Measurements from ENCODE around the gene ATP8A1. TPM values are rescaled to one million over a fixed set of nuclear protein-coding genes. Genes with fewer than 3 reads are reported as not detected.

ATP8A1 gene
- total RNA-seq, 1 donor from 2014 or later, result 13.7 TPM

DNA sequence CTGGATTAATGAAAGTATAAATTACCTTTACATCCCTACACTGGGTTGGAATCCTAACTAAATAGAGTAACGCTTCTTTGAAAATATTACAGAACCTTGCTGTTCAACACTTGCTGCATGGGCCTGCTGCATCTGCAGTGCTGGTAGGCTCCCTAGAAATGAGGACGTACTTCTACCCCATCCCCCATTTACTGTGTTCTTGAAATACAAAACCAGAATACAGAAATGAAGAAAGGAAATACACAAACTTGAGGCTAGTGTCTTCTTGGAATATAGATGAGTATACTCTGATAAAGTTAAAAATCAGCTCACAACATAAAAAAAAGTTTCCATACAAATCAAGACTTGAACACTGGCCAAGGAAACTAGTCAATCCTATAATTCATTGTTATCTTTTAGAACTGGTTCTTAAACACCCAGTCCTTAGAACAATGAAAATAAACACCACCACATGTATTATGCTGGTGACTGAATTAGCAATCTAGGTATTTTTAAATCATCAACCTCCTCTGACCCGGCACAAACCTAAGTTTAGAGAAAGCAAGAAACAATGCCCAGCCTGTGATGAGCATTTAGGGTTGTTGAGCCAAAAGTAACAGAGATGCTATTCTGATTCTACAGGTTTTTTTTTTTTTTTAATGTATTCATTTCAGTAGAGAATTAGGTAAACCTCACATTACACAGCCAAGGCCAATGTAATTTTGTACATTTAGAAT, 49.7 kb downstream of the ATP8A1 start:
- TF ChIP-seq CTCF (IDR thresholded peaks at IDR 0.05; ENCODE audit: unreplicated experiment), result no peak
- no peaks in the 10 kb centered on the region for H3K9me3 Mint-ChIP-seq (ENCODE audit: low read depth)
- no peak overlapping the region for H3K4me3 Mint-ChIP-seq (ENCODE audit: low read depth)
- H3K4me1 Mint-ChIP-seq (ENCODE audit: low read depth), result peaks cover 5% of the 10 kb centered on the region
- H3K36me3 Mint-ChIP-seq (ENCODE audit: insufficient read depth), result no peaks in the 10 kb centered on the region
- peaks cover 6% of the 10 kb centered on the region for H3K27me3 Mint-ChIP-seq
- DNase-seq (ENCODE audit: low spot score, unreplicated experiment), result no peak
- no peak overlapping the region for H3K27ac Mint-ChIP-seq

GRCh38 chr4:42605264-42605663, 51.6 kb downstream of the ATP8A1 start:
- TF ChIP-seq CTCF (IDR thresholded peaks at IDR 0.05; ENCODE audit: unreplicated experiment), result no peak
- no peak for DNase-seq (ENCODE audit: low spot score, unreplicated experiment)
- Mint-ChIP-seq H3K9me3 (ENCODE audit: low read depth) (no peaks in the 10 kb centered on the region), H3K4me3 (ENCODE audit: low read depth) (no peak overlapping the region), H3K27me3 (peaks cover 6% of the 10 kb centered on the region), H3K36me3 (ENCODE audit: insufficient read depth) (no peaks in the 10 kb centered on the region), H3K27ac (no peak overlapping the region), H3K4me1 (ENCODE audit: low read depth) (peaks cover 3% of the 10 kb centered on the region)

DNA sequence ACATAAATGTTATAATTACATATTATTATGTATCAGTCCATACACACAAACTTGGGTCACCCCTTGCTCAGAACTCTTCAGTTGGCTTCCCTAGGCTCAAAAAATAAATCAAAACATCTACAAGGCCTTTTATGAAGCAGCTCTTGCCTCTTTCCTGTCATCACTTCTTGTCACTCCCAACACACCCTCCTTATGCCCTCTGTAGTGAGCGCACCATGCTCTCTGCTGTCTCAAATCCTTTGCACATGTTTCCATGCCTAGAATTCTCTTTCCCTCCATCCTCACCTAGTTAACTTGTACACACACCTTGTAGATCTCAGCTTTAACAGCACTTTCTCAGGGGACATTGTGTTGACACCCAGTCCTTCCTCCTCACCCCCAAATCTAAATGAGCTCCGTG, 53.0 kb downstream of the ATP8A1 start:
- no peak overlapping the region for H3K27ac Mint-ChIP-seq
- DNase-seq (ENCODE audit: low spot score, unreplicated experiment), result no peak
- no peaks in the 10 kb centered on the region for H3K9me3 Mint-ChIP-seq (ENCODE audit: low read depth)

GRCh38 chr4:42600578-42600977, 56.3 kb downstream of the ATP8A1 start:
- H3K36me3 Mint-ChIP-seq (ENCODE audit: insufficient read depth), result no peaks in the 10 kb centered on the region
- H3K9me3 Mint-ChIP-seq (ENCODE audit: low read depth), result no peaks in the 10 kb centered on the region
- peaks cover 7% of the 10 kb centered on the region for H3K4me1 Mint-ChIP-seq (ENCODE audit: low read depth)
- no peak overlapping the region for H3K27ac Mint-ChIP-seq
- H3K4me3 Mint-ChIP-seq (ENCODE audit: low read depth), result no peak overlapping the region
- no peak for DNase-seq (ENCODE audit: low spot score, unreplicated experiment)
- no peak for TF ChIP-seq CTCF (IDR thresholded peaks at IDR 0.05; ENCODE audit: unreplicated experiment)
- no peaks in the 10 kb centered on the region for H3K27me3 Mint-ChIP-seq

More for the DNA sequence above, 53.0 kb downstream of the ATP8A1 start:
- no peaks in the 10 kb centered on the region for H3K36me3 Mint-ChIP-seq (ENCODE audit: insufficient read depth)
- no peak overlapping the region for H3K4me3 Mint-ChIP-seq (ENCODE audit: low read depth)
- H3K27me3 Mint-ChIP-seq, result no peaks in the 10 kb centered on the region
- no peak for TF ChIP-seq CTCF (IDR thresholded peaks at IDR 0.05; ENCODE audit: unreplicated experiment)
- peaks cover 3% of the 10 kb centered on the region for H3K4me1 Mint-ChIP-seq (ENCODE audit: low read depth)

- H3K27ac Mint-ChIP-seq, result no peak overlapping the region
- H3K36me3 Mint-ChIP-seq (ENCODE audit: insufficient read depth), result no peaks in the 10 kb centered on the region
- no peak overlapping the region for H3K4me3 Mint-ChIP-seq (ENCODE audit: low read depth)
- H3K4me1 Mint-ChIP-seq (ENCODE audit: low read depth), result peaks cover 11% of the 10 kb centered on the region
- H3K9me3 Mint-ChIP-seq (ENCODE audit: low read depth), result no peaks in the 10 kb centered on the region
- H3K27me3 Mint-ChIP-seq, result no peaks in the 10 kb centered on the region
- TF ChIP-seq CTCF (IDR thresholded peaks at IDR 0.05; ENCODE audit: unreplicated experiment), result no peak
- DNase-seq (ENCODE audit: low spot score, unreplicated experiment), result no peak
Observed at GRCh38 chr4:42596918-42597317, 60.0 kb downstream of the ATP8A1 start.
